ENCODE data around the gene ADGRL3.
"Not testable (repeated sequence)": the region's sequence is repeated elsewhere in the genome, so short reads cannot be mapped to it uniquely, and the experiment has no call there.

The ADGRL3 gene

DNA sequence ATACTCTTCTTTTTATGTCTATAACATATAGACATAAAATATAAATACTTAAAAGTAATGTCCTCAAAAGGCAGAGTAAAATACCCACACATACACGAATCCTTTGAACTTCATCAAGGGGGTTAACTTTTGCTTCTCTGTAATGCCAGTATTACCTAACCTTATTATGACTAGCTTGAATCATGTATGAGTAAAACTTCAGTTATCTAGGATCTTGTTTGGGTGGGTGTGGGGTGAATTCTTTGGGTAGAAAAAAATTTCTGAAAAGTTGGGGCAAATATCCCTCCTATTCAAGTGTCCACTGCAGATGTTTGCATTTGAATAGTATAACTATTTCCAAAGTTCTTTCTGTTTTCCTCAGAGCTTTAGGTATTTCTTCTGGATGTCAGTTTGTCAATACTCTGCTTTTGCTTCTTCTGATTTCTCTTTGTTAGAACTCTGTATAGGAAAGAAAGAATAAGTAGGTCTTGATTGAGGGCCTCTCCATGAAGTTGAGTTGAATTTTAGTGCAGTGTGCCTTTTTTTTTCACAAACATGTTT is 173.8 kb downstream of the ADGRL3 start:
- DNase-seq = no peak

DNA sequence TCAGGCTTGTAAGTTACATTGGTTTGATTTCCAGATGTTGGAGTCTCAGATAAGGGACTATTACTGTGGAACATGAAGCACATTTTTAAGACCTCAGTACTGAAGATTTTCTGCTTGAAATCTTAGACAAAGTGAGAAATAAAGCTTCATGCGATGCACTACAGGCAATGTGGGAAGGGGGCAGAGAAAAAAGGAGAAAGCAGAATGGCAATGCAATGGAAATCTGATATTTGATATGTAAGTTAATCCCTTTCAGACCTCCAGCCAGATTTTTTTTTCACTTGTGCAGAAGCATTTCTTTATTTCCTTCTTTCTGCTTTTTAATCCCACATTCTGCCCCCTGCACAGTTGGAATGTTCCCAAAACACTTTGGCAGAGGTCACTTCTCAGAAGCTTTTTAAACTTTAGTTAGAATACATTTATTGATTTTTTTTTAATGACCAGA is 174.3 kb downstream of the ADGRL3 start:
- DNase-seq = peak; percentile 41

DNA sequence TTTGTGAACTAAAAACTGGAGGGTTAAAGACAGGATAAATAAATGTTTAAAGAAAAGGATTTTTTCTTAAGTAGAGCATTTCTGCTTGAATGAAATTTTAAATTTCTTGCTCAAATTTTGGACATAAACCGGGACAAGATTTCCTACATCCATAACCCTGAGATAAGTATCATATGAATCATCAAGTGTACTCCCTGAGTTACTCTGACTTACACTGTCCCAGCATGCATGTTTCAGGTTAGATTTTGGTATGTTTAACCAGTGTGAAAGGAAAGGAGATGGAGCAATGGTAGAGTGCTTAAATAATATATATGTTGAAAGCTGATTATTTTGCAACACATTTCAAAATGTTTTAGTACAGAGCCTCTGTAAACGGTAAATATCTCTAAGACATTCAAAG is 175.2 kb downstream of the ADGRL3 start:
- no peak for DNase-seq

DNA sequence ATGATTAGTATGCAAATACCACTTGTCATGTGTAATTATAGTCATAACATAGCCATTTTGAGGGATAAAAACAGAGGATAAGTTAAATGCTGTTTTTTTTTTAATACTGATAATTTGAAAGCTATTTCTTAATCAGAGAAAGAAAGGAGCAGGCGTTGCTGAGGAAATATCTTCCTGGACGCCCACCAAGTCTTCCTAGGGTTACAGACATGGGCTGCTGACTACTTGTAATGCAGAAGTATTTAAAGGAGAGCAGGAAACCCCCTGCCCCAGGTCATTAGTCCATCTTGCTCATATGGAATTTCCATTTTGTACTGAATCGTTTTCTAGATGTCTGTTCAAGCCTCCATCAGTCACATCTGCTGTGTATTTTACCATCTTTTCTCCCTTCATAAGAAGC is 176.2 kb downstream of the ADGRL3 start:
- no peak for DNase-seq

DNA sequence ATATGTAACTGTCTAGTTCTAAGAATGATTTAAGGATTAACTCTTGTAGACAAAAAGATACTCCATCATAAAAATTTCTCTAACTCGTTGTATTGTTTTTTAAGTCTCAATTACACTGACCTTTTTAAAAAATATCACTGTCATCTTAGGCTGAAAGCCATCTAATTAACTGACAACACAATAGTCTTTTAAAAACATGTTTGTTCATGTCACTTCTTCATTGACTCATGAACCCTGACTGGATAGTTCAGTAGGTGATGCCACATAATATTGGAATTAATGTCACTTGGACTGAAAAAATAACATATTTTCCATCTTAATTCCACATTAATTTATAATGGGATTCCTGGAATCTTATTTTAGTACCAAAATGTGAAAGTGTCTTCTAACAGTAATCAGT is 179.3 kb downstream of the ADGRL3 start:
- DNase-seq = no peak

DNA sequence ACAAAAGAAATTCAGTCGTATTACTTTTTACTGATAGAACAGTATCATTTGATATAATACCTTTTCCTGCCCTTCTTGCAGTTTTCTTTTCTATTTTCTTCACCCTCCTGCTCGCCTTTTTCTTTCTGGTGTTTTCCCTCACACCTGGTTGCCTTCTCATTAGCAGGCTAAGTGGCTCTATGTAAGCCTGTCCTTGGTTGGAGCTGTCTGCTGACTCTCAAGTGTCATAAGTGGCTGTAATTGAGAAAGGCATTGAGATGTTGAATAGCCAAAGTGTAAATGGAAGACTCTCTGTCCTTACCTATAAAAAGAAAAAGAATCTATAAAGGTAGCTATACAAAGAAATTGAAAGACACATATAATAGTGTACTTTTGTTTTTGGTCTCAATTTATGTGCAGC is 180.7 kb downstream of the ADGRL3 start:
- DNase-seq = peak; percentile 79

DNA sequence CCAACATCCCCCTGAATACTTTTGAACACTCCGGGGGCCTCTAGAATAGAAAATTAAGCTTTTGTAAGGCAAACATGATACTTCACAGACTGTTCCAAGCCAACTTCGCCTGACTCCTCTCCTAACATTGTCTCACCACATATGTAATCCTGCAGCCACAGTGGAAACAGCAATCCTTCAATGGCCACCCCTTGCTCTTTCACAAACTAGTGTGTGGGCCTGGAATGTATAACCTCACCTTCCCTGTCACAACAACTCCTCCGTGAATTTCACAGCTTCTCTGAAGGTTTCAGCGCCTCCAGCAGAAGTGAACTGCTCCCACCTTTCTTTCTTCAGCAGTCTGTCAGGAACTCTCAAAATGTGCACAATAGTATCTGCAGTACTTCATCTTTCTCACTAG is 185.1 kb downstream of the ADGRL3 start:
- DNase-seq = no peak

DNA sequence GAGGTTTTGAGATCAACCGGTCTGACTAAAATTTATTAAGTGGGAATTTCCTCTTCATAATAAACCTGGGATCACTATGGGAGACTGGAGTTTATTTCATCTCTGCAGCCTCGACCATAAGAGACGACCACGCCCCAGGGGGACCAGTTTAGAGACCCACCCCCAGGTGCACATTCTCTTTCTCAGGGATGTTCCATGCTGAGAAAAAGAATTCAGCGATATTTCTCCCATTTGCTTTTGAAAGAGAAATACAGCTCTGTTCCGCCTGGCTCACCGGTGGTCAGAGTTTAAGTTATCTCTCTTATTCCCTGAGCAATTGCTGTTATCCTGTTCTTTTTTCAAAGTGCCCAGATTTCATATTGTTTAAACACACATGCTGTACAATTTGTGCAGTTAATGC is 187.2 kb downstream of the ADGRL3 start:
- DNase-seq = not testable (repeated sequence)

DNA sequence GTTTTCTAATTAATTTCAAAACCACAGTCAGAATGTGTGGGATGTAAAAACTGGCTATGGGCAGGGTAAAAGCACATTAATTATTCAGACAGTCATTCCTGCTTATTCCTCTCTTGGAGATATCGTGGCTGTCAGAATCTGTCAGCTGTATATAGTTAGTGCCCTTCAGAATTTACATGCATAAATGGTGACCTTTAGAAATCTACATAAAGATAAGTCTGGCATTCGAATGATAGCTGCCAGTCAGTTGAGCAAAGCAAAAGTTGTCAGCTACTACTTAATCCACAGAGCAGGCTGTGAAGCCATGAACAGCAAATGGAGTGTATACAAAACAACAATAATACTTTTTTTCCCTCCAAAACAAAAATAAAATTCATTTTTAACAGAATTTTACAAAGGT is 189.5 kb downstream of the ADGRL3 start:
- no peak for DNase-seq

DNA sequence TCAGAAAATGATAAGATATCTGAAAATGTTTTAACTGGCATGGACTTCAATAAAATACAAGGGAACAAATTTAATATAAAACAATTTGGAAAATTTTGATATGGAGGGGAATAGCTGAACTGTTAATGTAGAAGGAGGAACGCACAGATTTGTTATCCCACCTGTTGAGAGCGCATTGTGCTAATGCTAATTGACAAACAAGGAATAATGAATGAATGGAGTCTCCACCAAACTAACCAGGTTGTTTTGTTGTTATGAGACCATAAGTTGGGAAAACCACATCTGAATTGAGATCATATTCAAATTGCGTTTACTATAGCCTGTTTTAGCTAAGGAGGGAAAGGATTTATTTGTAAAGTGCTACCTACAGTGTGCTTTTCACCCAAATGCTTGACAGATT is 195.6 kb downstream of the ADGRL3 start:
- no peak for DNase-seq

DNA sequence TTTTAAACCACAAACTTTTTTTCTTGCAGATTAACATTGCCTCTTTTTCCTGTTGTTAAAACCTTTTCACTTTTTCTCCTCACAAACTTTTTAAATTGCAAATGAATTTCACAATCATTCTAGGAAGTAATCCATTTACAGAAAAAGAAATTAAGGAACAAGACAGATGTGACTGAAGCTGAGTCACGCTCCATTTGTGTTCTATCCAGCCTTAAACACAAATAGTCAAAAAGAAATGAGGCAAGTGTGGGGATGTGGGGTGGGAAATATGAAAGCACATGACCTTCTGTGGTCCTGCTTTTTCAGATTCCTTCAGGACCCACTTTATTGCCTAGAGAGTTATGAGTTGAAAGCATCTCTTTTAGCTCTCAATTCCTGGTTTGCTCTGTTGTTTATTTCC is 197.0 kb downstream of the ADGRL3 start:
- no peak for DNase-seq

DNA sequence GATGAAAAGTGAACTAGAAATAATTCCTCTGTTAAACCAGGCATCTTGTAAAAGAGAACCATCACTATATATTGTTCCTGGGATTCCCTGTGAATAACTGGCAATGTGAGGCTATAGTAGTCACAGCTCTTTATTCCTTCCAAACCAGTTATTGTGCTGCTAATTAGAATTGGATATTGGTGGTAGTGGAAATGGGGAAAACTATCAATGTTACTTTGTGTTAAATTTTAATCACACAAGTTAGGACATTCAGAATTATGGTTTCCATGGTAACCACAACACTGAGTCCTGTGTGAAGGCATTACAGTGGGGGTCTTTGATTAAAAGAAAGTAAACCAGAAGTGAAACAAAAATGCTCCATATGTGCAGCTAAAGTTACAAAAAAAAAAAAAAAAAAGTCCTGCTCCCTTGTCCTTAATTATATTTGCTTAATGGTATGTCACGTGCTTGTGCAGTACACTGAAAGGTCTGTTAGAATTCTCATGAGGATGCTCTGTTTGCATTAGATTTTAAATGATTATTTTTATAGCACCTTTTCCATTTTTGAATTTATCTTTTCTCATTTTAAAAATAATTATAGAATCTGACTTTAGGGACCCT is 200.4 kb downstream of the ADGRL3 start:
- DNase-seq = no peak

DNA sequence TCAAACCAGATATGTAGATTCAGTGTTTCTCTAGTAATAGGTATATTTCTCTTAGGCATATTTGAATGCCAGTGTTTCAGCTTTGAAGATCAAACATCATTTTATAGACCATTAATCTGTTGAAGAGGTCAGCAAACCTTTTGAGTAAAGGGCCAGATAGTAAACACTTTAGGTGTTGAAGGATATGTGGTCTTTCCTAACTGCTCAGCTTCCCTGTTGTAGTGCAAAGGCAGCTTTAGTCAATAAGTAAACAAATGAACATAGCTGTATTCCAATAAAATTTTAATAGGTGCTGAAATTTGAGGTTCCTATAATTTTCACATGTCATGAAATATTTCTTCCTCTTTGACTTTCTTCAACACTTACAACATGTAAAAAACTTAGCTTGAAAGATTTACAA is 201.6 kb downstream of the ADGRL3 start:
- DNase-seq = peak; percentile 38

DNA sequence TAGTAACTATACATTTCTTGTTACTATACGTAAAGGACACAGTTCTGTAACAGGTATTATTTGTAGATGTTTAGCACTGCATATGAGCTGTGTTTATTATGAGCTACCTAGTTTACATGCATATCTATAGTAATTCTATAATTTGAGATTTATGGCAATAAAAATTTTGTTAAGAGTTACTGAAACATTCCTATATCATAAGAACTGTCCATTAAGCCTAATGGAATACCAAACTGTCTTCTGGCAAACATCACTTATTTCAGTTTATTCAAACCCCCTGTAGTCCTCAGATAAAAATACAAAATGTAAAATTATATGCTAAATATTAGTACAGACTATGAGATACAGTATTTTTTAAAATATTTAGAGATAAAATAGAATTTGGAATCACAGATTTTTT is 205.2 kb downstream of the ADGRL3 start:
- DNase-seq = no peak

DNA sequence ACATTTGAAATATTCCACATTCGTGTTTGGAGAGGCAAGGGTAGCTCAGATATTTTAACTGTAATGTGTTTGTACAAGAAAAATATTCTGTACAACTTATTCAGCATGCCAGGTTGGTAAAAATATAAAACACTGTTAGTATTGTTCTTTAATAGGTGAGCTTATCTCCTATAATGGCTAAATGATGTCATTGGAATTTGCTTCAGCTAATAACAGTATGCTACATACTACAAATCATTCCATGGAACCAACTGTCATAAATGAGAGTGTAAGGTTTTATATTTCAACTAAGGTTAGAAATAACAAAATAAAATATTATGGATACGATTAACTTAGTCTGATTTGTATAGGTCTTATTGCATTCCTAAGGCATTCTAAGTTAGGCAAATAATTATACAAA is 206.6 kb downstream of the ADGRL3 start:
- no peak for DNase-seq

DNA sequence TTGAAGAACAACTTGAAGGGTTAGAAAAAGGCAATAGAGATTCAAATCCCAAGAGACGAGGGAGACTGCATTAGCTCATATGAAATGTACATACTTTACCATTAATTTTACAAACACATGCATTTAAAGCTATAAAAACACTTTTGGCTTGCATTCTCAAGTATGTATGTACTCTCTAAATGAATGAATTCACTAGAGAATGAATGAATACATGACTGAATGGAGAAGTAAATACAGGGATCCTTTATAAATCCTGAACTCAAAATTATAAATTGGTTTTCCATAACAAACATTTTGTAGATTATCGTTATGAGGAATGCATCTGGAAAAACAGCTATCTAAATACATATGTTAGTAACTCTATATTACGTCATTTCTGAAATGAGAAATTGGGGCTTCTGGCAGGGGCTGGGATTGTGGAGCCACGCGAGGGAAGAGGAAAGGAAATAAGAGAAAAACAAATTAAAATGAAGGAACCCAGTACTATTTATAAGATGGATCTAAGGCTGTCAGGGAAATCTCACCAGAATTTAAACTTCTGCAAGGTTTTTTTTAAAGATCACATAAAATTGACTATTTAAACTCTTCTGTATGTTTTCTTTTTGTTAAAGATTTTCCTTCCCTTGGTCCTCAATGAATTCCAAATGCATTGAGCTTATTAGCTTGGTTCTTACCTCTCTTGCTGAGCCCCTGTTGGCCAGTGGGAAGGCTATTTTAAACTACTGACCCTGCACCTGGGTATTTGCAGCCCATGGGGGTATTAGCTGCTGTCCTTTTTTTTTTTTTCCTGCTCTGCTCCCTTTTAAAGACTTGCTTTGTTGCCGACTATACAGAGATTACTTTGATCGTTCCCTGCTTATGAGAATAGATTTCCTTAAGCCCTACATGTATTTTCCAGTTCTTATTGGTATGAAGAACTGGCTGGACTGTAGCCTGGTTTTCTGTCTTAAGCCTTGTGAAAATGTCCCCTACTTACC is 207.8 kb downstream of the ADGRL3 start:
- peak; percentile 76 for DNase-seq

DNA sequence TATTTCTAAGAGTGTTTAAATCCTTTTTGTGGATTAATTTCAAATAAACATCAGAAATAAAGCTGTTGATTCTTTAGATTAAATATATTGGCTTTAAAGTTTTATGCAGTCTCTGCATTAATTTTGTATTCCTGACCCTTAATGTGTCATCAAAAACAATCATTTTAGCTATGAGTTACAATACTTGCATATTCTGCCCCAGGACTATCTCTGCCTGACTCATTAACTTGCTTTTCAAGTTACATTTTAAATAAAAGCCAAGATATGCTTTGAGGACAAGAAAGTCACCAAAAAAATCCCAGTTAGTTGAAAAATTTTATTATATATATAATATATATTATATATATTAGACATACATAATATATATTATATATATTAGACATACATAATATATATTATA is 208.7 kb downstream of the ADGRL3 start:
- DNase-seq = no peak

DNA sequence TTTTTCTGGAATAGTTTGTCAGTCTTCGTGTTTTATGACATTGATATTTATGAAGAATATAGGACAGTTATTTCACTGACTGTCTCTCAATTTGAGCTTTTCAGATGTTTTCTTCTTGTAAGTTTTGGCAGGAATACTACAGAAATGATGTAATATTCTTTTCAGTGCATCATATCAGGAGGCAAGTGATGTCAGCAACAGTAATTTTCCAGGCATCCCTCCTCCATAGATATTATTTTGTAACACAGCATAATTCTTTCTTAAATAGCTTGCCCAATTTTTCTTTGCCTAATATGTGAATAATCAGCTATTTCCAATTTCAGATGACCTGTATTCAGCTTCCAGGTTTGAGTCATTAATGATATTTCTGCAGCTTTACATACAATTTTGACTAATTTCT is 211.1 kb downstream of the ADGRL3 start:
- no peak for DNase-seq

DNA sequence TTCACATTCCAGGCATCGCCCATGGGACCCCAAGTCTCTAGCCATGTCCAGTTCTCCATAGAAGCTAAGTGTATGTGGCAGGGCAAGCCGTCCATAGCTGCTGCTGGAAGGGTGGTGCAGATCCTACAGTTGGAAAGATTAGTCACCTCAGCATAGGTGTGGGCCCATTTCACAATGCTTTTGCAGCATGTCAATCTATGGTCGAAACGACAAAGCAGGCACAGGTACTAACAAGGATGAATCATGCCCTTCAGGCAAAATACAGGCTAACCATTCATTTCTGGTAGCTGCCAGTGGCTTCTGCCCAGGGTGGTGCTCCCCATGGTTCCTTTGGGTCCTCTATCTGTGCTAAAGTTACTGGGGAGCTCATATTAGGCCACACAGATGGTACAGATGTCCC is 225.2 kb downstream of the ADGRL3 start:
- DNase-seq = no peak

DNA sequence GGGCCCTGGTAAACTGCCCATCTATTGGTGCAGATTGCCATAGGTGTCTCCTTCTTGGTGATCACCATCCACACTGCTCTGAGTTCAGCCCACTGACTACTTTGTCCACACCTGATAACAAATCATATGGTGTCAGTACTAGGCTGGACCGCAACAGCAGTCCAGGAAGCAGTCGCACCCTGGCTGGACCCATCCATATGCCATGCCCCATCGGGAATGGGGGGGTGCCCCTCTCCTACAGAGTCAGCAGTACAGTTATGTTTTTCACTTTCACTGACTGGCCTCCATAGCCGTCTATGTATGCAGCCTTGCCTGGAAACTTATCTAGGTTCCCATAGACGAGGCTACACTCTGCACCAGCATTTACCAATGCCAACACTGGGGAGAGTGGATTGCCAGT is 226.1 kb downstream of the ADGRL3 start:
- no peak for DNase-seq

DNA sequence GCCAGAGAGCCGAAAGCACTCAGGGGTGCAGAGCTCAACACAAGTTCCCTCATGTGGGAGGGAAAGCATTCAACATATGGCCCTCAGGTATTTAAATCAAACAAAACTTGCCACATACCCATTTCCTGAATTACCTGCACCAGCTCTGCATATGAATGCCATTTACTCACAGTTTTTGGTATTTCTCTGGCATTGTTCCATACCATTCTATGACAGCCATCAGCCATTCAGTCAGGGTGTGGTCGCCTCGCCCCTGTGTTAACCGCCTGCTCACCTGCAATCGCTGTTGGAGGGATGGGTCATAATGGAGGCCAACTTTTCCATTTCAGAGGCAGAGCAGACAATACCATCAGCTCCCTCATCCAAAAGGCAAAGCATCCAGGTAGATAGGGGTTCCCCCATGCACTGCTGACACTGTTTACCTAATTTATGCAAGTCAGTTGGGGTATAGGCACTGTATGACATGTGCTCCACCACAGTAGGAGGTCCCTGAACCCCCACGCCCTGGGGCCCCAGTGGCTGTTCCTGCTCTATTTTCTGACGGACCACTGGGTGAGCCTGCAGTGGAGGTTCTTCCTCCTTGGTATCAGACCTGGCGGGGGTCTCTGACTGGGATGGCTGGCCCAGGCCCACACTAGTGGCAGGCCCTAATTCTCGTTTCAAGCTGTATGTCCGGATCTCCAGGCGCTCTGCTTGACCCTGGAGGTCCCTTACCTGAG is 227.1 kb downstream of the ADGRL3 start:
- DNase-seq = no peak

DNA sequence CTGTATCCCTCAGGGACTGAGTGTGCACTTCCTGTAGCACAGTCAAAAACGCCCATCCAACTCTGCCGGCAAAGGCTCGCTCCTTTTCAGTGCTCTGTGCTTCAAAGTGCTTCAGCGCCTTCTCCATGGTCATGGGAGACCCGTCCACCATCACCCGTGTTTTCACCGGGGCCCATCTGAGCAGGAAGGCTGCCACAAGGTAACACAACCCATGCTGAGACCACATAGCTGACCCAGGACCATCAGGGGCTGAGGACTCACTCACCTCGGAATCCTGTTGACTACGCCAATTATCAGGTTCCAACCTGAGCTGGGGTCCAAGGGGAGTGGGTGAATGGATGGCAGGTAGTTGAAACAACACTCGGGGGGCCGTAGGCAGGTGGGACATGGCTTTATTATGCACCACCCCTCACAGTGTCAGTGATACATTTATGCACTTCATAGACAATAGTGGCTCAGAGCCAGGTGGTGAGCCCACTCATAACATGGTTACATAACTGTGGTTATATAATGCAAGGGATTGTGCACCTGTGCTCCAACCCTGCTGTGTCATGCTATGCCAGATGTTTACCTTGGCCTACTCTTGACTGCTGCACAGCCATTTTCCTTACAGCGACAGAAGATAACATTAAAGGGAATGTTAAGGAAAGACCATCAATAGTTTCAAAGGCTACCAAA is 227.8 kb downstream of the ADGRL3 start:
- DNase-seq = no peak

DNA sequence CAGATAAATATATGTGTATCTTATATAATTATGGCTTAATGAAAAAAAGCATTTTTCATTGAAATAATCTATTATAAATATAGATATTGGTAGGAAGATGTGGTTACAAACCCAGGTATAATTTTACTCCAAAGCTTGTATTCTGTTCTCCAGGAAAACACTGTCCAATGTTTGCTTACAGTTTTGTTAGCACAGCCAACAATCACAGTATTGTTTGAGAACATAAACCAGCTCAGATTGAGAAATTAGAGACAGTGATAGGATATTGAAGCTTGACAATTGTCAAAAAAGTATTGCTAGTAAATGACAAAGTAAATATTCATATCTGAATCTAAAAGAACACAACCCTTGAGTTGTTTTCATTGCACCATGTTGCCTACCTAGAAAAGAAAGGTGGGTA is 228.8 kb downstream of the ADGRL3 start:
- no peak for DNase-seq

Data from NCI-H1092 treated with DMSO at 0.1 percent for 48 hours (cell line).